ENCODE results near the gene STOM. TPM values are rescaled to one million over a fixed set of nuclear protein-coding genes. Genes with fewer than 3 reads are reported as not detected.

Gene STOM
- total RNA-seq, 1 experiment from 2014 or later = 72.4 TPM

DNA sequence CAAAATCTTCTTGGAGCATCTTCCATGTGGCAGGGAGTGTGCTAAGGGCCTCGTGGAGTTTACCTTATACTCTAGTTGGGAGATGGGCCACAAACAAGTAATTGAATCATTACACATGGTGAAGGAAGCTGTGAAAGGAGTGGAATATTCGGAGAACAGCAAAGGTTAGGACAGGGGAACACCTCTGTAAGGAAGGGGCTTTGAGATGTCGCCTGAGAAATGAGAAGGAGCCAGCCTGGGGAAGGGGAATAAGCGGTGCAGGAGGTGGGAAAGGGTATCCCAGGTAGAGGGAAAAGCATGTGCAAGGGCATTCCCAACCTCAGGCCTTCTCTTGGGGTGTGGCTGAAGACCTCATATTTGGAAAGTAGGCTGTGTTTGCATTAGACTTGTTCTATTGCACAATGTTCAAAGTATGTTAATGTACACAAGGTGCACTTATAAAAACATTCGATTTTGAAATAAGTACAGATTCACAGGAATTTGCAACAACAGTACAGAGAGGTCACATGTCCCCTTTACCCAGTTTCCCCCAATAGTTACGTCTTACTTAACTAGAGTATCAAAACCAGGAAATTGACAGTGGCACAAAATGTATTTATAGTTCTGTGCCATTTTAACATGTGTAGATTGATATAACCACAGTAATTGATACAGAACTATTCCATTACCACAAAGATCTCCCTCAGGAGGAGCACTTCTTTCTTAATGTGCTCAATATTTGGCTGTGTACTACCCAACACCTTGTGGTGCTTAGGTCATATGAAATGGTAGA lies 2.4 kb upstream of the STOM start:
- no peaks in the 10 kb centered on the region for H3K27me3 ChIP-seq (replicated peaks; ENCODE audit: insufficient read depth, low read depth, low read length, poor library complexity)
- peaks cover 32% of the 10 kb centered on the region for H3K4me1 ChIP-seq (ENCODE audit: insufficient read depth, low read length, poor library complexity, severe bottlenecking)
- peak overlapping the region; percentile 1 for H3K27ac ChIP-seq (ENCODE audit: low read depth, low read length, poor library complexity, severe bottlenecking)
- CTCF ChIA-PET = no interaction called here
- H3K4me3 ChIP-seq (ENCODE audit: low read depth, low read length, poor library complexity, severe bottlenecking) = no peak overlapping the region
- TF ChIP-seq EZH2 (IDR thresholded peaks at IDR 0.05; ENCODE audit: borderline replicate concordance, low read depth, low read length, poor library complexity, severe bottlenecking) = no peak
- TF ChIP-seq, protein P1, sequence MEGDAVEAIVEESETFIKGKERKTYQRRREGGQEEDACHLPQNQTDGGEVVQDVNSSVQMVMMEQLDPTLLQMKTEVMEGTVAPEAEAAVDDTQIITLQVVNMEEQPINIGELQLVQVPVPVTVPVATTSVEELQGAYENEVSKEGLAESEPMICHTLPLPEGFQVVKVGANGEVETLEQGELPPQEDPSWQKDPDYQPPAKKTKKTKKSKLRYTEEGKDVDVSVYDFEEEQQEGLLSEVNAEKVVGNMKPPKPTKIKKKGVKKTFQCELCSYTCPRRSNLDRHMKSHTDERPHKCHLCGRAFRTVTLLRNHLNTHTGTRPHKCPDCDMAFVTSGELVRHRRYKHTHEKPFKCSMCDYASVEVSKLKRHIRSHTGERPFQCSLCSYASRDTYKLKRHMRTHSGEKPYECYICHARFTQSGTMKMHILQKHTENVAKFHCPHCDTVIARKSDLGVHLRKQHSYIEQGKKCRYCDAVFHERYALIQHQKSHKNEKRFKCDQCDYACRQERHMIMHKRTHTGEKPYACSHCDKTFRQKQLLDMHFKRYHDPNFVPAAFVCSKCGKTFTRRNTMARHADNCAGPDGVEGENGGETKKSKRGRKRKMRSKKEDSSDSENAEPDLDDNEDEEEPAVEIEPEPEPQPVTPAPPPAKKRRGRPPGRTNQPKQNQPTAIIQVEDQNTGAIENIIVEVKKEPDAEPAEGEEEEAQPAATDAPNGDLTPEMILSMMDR (conservative IDR thresholded peaks at IDR 0.05; ENCODE audit: low read depth, low read length) = no peak
- DNase-seq (ENCODE audit: low spot score) = no peak
- no peaks in the 10 kb centered on the region for H3K9me3 ChIP-seq (ENCODE audit: low read depth, low read length, poor library complexity, severe bottlenecking)
- intact Hi-C loops (cut with micrococcal nuclease; ENCODE audit: unreplicated experiment) = no loop called here
- BruUV-seq (replicated peaks) = no TSS peak
- no peaks in the 10 kb centered on the region for H3K36me3 ChIP-seq (ENCODE audit: insufficient read depth, low read length, poor library complexity, severe bottlenecking)
- POLR2A ChIA-PET (ENCODE audit: low non-redundant PET) = no interaction called here

GRCh38 chr9:121371495-121372061 lies 1.5 kb upstream of the STOM start:
- TF ChIP-seq, protein P1 (conservative IDR thresholded peaks at IDR 0.05; ENCODE audit: low read depth, low read length) = no peak
- TF ChIP-seq EZH2 (IDR thresholded peaks at IDR 0.05; ENCODE audit: borderline replicate concordance, low read depth, low read length, poor library complexity, severe bottlenecking) = no peak
- no peaks in the 10 kb centered on the region for H3K27me3 ChIP-seq (replicated peaks; ENCODE audit: insufficient read depth, low read depth, low read length, poor library complexity)
- intact Hi-C loops (cut with micrococcal nuclease; ENCODE audit: unreplicated experiment) = no loop called here
- ChIA-PET POLR2A (ENCODE audit: low non-redundant PET) (no interaction called here), CTCF (no interaction called here)
- no peak for DNase-seq (ENCODE audit: low spot score)
- H3K4me1 ChIP-seq (ENCODE audit: insufficient read depth, low read length, poor library complexity, severe bottlenecking) = peaks cover 40% of the 10 kb centered on the region
- no peak overlapping the region for H3K4me3 ChIP-seq (ENCODE audit: low read depth, low read length, poor library complexity, severe bottlenecking)
- H3K27ac ChIP-seq (ENCODE audit: low read depth, low read length, poor library complexity, severe bottlenecking) = no peak overlapping the region
- no TSS peak for BruUV-seq (replicated peaks)
- no peaks in the 10 kb centered on the region for H3K9me3 ChIP-seq (ENCODE audit: low read depth, low read length, poor library complexity, severe bottlenecking)
- H3K36me3 ChIP-seq (ENCODE audit: insufficient read depth, low read length, poor library complexity, severe bottlenecking) = no peaks in the 10 kb centered on the region

DNA sequence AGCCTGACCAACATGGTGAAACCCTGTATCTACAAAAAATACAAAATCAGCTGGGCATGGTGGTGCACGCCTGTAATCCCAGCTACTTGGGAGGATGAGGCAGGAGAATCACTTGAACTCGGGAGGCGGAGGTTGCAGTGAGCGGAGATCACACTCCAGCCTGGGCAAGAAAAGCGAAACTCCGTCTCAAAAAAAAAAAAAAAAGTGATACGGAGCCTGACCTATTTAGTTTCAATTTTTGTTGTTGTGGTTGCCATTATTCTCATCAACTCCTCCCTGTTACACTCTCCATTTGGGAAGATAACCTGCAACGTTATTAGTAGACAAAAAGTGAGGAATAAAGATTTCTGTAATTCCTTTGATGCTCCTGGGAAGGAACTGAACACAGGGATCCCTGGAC lies 1.3 kb downstream of the STOM start:
- intact Hi-C loops (cut with micrococcal nuclease; ENCODE audit: unreplicated experiment) = no loop called here

More for the DNA sequence above, 1.3 kb downstream of the STOM start:
- CTCF ChIA-PET = no interaction called here
- no peak for DNase-seq (ENCODE audit: low spot score)
- no peaks in the 10 kb centered on the region for H3K36me3 ChIP-seq (ENCODE audit: insufficient read depth, low read length, poor library complexity, severe bottlenecking)
- POLR2A ChIA-PET (ENCODE audit: low non-redundant PET) = interaction anchor here (0.6 to 0.7 kb wide), 2 partner anchors 21 to 797 kb away, joined by 6 to 17 read pairs; no protein-coding TSS in a partner anchor
- no peaks in the 10 kb centered on the region for H3K9me3 ChIP-seq (ENCODE audit: low read depth, low read length, poor library complexity, severe bottlenecking)
- TF ChIP-seq, protein P1 (conservative IDR thresholded peaks at IDR 0.05; ENCODE audit: low read depth, low read length) = no peak
- H3K4me1 ChIP-seq (ENCODE audit: insufficient read depth, low read length, poor library complexity, severe bottlenecking) = peaks cover 59% of the 10 kb centered on the region
- H3K27ac ChIP-seq (ENCODE audit: low read depth, low read length, poor library complexity, severe bottlenecking) = no peak overlapping the region
- peak overlapping the region; percentile 66 for H3K4me3 ChIP-seq (ENCODE audit: low read depth, low read length, poor library complexity, severe bottlenecking)
- no TSS peak for BruUV-seq (replicated peaks)
- no peaks in the 10 kb centered on the region for H3K27me3 ChIP-seq (replicated peaks; ENCODE audit: insufficient read depth, low read depth, low read length, poor library complexity)

Measured in A673 (cell line).